ENCODE measurements around the gene PIM3.
"Not testable (repeated sequence)": the region's sequence is repeated elsewhere in the genome, so short reads cannot be mapped to it uniquely, and the experiment has no call there.

The PIM3 gene

DNA sequence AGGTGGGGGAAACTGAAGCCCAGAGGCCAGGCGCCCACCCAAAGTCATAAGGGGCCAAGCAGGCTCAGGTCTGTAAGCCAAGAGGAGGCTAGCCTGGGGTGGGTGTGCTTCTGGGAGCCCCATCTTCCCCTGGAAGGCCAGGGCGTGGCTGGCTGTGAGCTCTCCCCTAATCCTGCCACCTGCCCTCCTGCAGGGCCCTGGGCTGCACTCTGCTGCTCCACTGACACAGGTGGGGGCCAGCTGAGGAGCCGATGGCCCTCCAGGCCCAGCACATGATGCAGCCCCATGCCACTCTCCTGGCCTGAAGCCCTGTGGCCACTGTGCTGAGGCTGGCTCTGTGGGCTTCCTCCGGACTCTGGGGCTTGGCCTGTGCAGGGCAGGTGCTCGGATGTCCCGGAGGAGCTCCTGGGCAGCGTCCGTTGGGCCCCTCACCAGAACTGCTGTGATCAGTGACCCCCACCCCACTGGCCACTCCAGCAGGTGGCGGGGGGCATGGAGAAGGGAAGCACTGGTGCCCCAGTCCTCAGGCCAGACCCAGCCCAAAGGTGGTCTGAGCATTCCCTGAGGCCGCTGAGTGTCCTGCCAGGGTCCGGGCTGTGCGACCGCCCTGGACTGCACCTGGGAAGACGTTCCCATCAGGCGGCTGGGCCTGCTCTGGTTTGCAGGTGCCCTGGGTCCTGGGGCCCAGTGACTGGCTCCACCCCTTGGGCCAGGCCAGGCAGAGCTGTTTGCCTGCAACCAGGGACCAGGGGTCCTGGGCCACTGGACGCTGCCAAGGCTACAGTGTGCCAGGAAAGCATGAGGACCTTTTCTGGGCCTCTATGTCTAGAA lies 8.5 kb downstream of the PIM3 start:
- DNase-seq = peak in 1 of 2 experiments; percentile 33

DNA sequence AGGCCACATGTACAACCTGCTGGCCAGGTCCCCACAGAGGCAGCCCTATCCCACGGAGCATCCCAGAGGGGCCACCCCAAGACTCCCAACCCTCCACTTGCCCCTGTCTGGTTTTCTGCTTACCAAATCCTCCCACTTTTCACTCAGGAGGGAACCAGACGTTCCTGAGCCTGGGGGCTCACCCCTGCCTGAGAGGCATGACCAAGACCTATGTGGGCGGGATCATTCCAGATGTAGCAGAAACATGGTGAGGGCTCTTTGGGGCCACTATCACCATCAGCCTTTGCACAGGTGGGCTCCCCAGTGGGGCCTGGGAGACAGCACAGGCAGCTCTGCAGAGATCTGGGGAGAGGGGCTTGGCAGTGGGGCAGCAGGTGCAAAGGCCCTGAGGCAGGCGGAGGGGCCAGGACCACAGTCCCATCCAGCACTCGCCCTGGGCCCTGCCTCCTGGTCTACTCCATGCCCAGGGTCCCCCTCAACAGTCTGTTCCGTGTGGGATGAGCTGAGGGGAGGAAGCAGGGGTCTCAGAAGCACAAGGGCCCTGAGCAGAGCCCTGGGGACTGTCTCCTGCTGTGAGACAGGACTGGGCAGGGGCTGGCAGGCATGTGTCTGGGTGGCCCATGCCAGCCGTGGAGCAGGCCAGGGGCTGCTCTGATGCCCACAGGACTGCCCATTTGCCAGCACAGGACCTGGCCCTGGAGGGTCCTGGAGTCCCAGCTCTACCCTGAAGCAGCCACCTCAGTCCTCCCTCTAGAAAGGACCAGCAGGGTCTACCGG lies 9.4 kb downstream of the PIM3 start:
- DNase-seq = peak in 1 of 2 experiments; percentile 40

DNA sequence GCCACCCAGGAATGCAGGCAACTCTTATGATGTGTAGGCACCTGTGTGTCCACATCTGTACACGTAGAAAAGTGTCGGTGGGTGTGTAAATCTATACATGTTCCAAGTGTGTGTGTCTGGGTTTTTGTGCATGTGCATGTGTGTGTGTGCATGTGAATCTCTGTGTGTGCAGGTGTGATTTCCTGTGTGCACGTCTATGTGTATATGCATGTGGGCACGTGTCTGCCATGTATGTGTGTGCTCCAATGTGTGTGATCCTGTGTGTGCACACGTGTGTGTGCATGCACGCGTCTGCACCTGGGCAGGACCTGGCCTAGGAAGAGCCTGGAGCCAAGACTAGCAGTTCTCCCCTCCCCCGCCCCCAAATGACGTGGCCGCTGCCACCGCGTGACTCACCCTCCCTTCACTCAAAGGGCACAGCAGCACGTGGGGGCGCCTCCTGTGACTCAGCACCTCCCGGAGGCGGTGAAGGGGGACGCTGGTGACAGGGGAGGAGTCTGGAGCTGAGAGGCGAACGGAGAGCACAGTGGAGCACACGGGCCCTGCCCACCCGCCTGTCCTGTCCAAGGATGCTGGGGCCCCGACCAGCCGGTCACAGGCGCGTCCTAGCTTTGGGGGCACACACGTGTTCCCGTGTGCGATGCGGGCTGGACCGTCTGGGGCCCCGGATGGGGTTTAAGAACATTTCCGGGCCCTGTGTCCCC lies 10.1 kb downstream of the PIM3 start:
- DNase-seq = peak; percentile 97

DNA sequence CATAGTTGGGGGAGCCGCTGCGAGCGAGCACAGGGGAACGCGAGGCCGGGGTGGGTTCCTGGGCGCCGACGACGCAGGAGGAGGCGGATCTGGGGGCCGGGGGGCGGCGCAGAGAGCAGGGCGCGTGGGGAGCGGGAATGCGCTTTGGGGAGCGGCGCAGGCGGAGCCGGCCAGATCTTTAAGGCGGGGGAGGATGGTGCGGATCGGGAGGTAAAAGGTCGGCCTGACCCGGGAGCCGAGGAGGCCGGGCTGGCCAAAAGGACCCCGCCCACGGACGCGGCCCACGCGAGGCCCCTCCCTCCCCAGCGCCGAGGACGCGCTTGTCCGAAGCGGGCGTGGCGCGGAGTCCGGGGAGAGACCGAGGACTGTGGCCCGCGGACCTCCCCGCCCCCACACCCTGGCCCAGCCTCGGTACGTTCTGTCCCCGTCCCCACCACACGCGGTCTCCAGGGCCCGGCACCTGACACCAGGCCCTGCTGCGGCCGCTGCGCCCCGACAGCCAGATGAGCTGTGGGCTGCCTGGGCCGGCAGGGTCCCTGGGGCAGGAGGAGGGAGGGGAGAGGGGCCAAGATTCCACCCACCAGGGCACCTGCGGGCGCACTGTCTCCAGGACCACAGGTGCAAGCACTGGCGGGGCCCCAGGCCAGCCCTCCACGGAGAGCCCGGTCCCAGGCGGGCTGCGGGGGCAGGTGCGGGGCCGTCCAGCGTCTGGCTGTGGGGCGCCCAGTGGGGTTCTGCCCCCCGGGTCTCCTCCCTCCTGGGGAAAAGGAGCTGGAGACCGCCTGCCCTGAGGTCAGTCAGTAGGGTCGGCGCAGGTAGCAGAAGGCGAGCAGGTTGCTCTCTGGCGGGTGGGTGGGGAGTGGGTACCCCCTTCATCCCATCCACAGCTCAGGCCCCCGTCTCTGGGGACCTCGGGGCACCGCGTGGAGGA lies 10.9 kb downstream of the PIM3 start:
- DNase-seq = peak in 1 of 2 experiments; percentile 90

DNA sequence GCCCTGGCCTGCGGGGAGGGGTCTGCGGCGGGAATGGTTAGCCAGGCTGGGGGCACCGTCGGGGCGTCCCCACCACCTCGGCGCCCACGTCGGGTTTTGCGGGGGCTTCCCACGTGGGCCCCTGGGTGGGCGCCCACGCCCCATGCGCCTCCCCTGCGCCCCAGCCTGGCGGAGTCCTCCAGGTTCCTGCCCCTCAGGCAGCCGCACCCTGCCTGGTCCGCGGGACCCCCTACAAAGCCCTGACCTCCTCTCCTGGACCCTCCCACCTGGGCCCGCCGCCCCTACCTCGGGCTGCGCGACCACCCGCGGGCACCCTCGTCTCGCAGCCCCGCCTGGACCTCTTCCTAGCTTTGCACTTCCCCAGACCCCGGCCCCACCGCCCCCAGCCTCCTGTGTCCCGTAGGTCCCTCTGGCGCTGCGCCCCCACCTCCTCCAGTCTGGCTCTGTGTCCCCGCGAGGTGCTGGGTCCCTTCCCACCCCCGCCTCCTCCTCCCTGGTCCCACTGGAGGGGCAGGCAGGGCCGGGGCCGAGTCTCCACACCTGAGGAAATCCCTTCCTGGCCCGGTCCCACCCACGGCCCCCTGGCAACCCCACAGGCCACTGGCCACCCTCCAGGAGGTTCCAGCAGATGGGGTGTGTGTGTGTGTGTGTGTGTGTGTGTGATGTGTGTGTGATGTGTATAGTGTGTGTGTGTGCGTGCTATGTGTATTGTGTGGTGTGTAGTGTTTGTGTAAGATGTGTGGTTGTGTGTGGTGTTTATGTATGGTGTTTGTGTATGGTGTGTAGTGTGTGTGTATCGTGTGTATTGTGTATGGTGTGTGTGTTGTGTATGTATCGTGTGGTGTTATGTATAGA lies 11.8 kb downstream of the PIM3 start:
- DNase-seq = peak; percentile 44 to 54

DNA sequence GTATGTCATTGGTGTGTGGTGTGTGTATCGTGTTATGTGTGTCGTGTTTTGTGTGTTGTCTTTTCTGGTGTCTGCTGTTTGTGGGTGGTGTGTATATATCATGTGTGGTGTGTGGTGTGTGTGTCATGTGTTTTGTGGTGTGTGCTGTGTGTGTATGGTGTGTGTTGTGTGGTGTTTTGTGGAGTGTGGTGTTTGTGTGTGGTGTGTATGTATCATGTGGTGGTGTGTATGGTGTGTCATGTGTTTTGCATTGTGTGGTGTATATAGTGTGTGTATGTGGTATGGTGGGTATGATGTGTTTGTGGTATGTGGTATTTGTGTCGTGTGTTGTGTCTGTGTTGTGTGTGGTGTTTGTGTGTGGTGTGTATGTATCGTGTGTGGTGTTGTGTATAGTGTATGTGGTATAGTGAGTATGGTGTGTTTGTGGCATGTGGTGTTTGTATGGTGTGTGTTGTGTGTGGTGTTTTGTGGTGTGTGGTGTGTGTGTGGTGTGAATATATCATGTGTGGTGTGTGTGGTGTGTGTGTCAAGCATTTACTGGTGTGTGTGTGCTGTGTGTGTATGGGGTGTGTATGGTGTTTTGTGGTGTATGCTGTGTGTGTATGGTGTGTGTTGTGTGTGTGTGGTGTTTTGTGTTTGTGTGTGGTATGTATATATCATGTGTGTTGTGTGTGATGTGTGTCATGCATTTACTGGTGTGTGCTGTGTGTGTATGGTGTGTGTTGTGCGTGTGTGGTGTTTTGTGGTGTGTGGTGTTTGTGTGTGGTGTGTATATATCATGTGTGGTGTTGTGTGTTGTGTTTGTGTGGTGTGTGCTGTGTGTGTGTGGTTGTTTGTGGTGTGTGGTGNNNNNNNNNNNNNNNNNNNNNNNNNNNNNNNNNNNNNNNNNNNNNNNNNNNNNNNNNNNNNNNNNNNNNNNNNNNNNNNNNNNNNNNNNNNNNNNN lies 12.7 kb downstream of the PIM3 start:
- DNase-seq = peak; percentile 21 to 23

DNA sequence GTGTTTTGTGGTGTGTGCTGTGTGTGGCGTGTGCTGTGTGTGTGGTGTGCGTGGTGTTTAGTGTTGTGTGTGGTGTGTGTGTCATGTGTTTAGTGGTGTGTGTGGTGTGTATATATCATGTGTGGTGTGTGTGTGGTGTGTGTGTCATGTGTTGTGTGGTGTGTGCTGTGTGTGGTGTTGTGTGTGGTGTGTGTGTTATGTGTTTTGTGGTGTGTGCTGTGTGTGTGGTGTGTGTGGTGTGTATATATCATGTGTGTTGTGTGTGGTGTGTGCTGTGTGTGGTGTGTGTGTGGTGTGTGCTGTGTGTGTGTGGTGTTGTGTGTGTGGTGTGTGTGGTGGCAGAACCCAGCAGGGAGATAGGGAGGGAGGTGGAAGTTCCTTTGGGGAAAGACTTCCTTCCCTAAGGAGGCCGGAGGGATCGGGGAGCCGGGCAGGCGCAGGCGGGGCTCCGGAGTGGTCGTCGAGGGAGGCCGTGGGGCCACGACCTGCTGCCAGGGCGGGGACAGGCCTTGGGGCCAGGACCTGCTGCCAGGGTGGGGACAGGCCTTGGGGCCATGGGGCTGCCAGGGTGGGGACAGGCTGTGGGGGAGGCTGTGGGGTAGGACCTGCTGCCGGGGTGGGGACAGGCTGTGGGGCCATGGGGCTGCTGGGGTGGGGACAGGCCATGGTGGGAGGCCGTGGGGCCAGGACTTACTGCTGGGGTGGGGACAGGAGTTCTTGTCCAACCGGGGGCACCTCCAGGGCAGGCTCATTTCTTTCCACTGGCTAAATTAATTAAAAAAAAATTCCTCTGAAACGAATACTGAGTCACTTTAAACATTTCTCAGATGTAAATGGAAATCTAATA lies 15.2 kb downstream of the PIM3 start:
- peak; percentile 78 to 82 for DNase-seq

DNA sequence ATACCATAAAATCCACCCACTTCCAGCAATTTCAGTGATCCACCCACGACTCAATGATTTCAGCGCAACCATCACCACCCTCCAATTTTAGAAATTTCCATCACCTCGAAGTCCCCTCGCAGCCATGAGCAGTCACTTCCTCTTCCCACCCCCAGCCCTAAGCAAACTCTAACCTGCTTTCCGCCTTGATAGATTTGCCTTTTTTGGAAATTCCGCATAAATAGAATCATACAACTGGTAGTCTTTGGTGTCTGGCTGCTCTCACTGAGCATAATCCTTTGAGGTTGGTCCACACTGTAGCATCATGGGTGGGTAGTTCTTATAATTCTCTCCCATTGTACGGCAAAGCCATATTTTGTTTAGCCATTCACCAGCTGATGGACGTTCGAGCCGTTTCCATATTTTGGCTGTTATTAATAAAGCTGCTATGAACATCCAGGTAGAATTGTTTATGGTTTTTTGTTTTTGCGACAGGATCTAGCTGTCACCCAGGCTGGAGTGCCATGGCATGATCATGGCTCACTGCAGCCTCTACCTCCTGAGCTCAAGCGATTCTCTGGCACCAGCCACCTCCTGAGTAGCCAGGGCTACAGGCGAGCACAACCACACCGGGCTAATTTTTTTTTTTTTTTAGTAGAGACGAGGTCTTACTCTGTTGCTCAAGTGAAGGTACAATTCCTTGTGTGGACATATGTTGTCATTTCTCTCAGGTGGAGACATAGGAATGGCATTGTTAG lies 16.0 kb downstream of the PIM3 start:
- peak; percentile 65 to 75 for DNase-seq

DNA sequence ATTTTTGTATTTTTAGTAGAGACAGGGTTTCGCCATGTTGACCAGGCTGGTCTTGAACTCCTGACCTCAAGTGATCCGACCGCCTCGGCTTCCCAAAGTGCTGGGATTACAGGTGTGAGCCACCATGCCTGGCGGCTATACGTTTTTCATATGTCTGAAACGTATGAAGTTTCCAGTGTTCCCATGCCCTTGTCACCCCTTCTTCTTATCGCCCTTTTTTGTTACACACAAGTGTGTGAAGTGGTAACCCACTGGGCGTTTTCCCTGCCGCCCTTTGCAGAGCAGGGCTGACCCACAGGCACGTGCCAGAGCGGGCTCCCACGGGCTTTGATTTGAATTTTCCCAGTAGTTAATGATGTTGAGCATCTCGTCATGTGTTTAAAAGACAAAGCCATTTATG lies 17.0 kb downstream of the PIM3 start:
- no peak for DNase-seq

DNA sequence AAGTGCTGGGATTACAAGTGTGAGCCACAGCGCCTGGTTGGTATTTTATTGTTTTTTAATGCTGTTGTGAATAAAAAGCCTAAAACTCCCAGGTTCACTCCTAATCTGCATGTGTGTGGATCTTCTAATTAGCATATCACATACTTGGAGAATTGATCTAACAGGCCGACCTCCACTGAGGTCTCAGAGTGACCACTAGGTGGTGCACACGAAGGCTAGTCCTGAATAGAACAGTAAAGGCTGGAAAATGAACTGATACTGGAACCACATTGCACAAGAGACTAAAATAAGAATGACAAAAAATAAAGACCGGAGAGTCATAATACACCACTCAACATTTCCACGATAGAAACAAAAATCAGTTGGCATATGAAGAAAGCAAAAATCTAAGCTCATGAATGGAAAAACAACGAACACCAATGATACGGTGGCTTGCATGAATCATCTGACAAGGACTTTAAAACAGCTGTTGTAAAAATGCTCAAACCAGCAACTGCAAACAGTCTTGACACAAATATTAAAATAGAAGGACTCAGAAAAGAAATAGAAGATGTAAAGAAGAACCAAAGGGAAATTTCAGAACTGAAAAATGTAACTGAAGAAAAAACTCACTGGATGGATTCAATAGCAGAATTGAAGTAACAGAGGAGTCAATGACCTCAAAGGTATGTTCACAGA lies 19.2 kb downstream of the PIM3 start:
- DNase-seq = peak; percentile 69 to 70

DNA sequence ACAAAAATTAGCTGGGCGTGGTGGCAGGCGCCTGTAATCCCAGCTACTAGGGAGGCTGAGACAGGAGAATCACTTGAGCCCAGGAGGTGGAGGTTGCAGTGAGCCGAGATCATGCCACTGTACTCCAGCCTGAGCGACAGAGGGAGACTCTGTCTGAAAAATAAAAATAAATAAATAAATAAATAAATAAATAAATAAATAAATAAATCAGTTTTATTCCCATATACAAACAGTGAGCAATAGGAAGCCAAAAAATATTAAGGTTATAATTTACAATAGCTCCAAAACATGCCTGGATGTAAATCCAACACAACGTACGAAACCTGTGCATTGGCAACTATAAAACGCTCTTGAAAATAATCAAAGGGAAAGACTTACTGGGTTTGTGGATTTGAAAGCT lies 21.2 kb downstream of the PIM3 start:
- DNase-seq = not testable (repeated sequence)

DNA sequence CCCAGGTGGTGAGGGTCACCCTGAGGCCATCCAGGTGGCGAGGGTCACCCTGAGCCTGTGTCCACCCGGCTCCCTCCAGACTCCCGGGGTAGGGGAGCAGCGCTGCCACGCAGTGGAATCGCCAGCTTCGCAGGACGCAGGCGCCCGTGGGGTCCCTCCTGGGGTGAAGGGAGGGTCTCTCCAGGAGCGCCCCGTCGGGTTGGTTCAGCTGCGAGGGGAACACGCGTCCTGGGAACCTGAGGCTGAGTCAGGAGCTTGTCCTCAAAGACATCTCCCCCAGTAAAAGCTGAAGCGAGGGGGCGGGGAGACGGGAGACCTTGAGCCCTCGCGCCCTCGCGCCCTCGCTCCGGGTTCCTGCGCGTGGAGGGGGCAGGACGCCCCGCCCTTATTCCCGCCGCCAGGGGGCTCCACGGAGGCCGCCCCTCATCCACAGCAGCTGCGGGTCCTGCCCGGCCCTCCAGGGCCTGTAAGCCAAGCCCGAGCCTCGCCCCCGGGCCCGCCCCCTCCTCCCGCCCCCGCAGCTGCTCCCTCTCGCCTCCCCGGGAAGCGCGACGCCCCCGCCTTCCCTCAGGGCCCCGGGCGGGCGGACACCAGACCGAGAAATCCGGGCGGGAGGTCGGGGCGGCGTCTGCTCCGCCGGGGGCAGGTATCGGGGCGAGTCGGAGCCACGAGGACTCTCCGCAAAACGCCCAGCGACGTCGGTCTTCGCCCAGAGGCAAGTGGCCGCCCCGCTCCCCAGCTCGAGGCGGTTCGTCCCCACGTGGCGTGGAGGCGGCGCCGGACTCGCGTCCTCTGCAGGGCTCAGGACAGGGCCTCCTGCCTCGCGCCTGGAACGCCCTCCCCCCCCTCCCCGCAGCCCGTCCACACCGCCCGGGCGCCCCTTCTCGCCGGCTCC lies 22.8 kb downstream of the PIM3 start:
- DNase-seq = peak; percentile 30 to 42

DNA sequence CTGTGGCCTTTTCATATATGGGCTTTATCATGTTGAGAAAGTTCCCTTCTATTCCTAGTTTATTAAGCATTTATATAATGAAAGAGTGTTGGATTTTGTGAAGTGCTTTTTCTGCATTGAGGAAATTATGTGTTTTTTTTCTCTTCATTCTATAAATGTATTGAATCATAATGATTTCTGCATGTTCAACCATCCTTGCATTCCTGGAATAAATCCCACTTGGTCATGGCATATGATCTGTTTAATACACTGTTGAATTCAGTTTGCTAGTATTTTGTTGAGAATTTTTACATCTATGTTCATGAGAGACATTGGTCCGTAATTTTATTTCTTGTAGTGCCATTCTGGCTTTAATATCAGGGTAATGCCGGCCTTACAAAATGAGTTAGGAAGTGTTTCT lies 25.8 kb downstream of the PIM3 start:
- no peak for DNase-seq

DNA sequence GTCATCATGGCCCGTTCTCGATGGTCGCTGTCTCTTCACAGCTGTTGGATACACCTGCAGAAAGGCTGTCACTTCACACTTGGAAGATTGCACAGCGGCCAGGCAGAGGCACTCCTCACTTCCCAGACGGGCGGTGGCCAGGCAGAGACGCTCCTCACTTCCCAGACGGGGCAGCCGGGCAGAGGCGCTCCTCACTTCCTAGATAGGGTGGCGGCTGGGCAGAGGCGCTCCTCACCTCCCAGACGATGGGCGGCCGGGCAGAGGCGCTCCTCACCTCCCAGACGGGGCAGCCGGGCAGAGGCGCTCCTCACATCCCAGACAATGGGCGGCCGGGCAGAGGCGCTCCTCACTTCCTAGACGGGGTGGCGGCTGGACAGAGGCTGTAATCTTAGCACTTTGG lies 29.3 kb downstream of the PIM3 start:
- DNase-seq = peak in 1 of 2 experiments; percentile 10

DNA sequence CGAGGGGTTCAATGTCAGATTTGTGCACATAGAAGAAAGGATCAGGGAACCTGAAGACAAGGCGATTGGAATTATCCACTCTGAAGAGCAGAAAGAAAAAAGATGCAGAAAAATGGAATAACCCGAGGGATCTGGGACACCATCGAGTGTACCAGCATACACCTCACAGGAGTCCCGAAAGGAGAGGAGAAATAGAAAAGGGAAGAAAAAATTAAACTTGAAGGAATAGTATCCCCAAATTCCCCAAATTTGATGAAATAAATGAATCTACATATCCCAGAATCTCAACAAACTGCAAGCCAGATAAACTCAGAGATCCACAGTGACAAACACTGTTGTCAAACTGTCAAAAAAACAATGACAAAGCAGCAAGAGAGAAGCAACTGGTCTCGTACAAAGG lies 30.6 kb downstream of the PIM3 start:
- DNase-seq = no peak

DNA sequence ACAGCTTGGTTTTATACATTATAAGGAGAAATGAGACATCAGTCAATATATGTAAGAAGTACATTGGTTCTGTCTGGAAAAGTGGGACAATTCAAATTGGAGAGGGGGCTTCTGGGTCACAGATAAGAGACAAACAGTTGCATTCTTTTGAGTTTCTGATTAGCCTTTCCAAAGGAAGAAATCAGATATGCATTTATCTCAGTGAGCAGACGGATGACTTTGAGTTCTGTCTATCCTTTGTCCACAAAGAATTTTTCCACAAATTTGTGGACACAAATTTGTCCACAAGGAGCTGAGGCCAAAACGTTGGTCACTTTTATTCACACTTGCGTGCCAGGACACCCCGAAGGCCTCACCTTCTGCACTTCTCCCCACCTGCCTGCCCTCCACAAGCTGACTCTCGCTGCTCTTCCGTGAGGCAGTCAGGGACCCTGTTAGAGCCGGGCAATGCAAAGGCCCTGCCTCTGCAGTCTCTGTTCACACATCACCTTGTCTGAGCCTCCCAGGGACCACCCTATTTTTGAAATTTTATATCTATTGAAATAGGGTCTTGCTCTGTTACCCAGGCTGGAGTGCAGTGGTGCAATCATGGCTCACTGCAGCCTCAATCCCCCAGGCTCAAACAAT lies 31.4 kb downstream of the PIM3 start:
- DNase-seq = peak in 1 of 2 experiments; percentile 10

Measured in activated T-cell treated with anti-CD3 and anti-CD28 coated beads, Interleukin-2, amount 50 U/mL, for 48 hours (primary cell).